M059J (cell line): Measurements from ENCODE around the gene IGFBP5. TPM values are rescaled to one million over a fixed set of nuclear protein-coding genes. Genes with fewer than 3 reads are reported as not detected.
A peak's percentile ranks its signal among the peaks of the same experiment; 100 is the strongest.

Experiments
- DNase-seq: peaks from one replicate; pipeline ENCODE4 v3.0.0-alpha.2; 2012; ENCODE audit warnings: low read depth
- total RNA-seq: library from RNA; depleted of rRNA; stranded (reverse); fragments of >200 nt; shearing (Covaris generic); gene quantifications from 2 replicates; pipeline ENCODE4 v1.2.3, GENCODE V29; 2014

Gene IGFBP5
- total RNA-seq, 1 experiment from 2014 or later: 1,398 TPM

DNA sequence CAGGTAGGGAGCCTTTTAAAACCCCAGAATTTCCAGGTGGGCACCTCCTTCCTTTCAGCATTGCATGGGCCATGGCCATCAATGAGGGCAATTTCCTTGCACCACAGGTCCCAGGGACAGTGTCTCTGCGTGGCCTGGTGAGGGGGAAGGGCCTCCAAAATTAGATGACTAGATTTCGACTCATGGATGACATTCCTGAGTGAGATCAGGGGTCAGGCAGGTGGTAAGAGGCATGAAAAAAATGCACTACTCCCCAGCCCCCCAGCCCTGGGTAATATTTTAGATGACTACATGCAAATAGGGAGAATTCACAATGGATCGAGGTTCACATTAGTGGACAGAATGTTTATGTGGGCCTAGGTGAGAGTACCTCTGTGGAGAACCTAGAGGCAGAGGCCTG lies 19.0 kb upstream of the IGFBP5 start:
- DNase-seq: peak; percentile 86

DNA sequence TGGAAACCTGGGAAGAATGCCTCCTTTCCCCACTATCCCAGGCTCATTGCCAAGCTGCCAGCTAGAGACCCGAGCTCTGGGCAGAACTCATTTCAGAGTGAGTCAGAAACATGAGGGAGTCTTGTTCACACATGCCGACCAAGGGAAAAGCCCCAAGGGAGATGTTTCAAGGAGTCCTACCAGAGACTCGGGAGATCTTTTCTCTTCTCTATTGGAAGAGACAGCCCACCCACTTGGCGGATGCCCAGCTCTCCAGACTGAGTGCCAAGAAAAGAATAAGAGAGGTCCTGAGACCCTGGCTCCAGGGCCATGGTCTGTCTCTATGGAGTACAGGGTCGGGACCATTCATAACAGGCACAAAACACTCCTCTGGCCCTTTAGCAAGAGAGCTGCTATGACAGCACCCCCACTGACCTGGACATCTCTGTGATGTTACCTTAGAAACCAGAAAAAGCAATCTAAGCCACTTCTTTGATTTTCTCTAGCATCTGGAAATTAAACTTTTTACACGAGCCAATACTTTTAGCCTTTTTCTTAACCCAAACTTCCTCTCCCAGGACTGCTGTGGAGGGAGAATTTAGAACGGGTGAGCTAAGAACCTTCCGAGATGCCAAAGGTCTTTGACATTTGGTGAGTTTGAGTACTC lies 18.5 kb upstream of the IGFBP5 start:
- DNase-seq: peak; percentile 97

DNA sequence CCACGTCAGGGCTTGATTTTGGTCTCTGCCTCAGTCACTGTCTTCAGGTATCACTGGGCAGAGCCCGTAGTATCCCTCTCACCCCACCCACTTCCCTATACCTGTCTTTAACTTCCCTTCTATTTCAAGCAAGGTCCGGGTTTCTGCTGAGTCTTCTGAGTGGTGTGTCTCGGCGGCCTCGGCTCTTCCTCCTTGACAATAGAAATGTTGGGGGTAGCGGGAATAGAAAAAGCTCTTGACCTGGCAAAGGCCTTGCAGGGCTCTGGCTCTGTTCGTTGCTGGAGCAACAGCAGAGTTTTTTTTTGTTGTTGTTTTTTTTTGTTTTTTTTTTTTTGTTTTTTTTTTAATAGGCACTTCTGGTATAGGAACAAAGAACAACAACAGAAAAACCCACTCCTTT lies 16.0 kb upstream of the IGFBP5 start:
- DNase-seq: peak; percentile 27

DNA sequence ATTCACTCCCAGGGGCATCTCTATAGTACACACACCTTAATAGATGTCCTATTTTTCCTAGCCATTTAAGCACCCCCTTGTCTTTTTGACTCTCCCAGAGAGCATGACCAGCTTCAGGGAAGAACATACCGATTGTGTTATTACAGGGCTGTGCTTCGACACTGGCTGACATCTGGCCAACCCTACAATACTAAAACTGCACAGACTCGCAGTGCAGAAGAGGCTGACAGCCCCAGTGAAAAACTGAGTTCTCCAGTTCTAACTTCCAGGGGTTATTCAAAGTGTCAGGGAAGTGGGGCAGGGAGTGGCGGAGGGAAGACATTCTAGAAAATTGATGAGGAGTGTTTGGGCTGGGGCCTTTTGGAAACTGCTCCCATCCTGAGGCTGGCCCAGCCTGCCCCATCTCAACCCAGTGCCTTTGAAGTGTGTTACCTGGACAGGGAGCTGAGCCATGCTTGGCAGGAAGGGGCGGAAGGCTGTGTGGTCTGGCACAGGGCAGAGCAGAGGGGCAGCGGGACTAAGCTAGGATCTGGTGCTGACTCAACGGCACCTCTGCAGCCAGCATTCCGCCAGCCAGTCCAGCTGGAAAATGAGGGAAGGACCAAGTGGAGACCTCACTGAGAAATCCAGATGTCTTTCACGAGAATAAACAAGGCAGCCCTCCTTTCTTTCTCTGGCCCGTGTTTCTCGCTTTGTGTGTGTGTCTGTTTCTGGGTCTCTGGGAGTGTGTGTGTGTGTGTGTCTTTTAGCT lies 15.4 kb upstream of the IGFBP5 start:
- DNase-seq: peak; percentile 84

DNA sequence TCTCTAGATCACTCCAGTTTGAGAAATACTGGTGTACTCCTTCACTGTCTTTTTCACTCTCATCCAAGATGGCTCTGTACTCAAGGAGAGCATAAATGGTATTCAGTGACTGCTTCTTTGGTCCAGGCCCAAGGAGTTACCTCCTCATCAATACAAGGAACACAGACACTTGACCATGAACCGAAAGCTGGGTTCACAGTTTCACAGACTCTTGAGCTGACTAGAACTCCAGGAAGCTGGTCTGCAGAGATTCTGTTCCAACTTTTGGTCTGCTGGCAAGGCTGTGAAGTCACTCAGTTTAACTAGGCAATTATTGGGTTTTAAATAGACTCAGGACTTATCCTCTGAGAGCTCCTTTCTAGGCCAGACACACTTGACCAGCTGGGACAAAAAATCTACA lies 7.4 kb upstream of the IGFBP5 start:
- DNase-seq: no peak

DNA sequence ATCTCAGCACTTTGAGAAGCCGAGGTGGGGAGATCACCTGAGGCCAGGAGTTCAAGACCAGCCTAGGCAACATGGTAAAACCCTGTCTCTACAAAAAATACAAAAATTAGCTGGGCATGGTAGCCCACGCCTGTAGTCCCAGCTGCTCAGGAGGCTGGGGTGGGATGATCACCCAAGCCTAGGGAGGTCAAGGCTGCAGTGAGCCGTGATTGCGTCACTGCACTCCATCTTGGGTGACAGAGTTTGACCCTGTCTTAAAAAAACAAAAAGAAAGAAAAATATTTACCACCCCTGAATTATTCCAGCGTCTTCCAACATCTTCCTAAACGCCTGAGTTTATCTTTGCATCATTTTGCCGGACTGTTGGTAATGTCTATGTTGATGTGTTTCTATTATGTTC lies 6.2 kb upstream of the IGFBP5 start:
- no peak for DNase-seq

DNA sequence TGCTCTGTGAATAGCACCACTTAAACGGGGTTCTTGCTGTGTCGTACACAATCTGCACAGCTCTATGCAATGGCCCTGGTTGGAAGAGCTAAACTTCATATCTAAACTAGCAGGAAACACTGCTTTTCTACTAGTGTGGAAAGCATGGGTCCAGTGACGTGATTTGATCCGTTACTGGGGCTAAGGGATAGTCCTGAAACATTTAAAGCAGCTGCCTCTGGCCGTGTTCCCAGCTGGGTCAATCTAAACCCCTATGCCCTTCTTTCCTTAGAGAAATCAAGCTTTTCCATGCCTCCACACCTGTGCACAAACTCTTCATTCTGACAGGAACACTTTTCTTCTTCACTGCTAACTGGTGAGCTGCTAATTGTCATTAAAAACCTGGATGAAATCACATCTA lies 5.4 kb upstream of the IGFBP5 start:
- no peak for DNase-seq

DNA sequence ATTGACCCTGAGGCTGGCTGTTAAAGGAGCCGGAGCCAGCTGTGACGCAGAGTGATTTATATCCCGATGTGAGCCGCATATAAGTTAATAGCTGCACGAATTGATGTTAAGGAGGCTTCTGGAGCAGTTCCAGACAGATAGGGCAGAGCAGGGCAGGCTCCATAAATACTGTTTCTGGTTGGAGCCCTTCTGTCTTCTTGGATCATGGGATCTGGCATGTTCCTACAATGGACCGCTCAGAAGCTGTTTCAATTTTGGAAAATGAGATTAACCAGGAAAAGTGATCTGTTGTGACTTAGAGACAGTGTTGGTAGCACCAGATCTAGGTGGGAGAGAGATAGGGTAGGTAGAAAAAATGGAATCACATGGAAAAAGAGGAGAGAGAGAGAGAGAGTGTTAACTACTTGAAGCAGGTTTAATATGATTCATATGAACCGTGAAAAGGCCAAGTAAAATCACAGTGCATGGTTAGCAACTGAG lies 4.8 kb upstream of the IGFBP5 start:
- no peak for DNase-seq

DNA sequence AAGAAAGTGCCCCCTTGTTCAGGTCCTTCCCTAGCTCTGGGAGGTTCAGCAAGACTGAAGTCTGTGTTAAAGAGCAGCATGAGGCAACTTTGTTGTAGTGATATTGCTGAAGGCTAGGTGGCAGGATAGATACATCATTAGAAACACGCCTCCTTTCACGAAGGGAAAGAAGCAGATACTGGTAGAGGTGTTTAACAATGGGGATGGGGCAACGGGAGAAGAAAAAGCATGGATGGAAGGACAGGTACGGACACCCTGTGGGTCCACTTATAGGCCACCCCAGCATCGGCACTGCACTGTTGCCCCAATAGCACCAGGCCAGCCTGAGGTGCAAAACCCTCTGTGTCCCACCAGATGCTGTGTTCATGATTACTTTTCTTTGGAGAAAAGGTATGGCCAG lies 3.5 kb upstream of the IGFBP5 start:
- DNase-seq: peak; percentile 71

DNA sequence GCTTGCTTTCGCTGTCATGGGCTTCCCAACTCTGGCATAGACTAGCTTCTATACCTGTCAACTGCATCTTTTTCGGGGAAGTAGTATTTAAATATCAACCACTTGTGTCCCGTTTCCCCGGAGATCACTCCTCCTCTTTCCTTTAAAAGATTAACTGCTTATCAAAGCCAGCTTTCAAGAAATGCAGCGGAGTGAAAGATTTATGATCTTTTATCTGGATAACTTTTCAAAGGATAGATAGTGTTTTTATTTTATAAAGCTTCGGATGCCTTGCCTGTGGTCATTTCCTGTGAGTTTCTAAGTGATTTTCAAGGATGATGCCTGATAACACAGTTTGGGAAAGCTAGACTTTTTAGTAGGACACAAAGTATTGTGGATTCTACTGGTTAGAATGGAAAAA lies 2.9 kb upstream of the IGFBP5 start:
- no peak for DNase-seq

DNA sequence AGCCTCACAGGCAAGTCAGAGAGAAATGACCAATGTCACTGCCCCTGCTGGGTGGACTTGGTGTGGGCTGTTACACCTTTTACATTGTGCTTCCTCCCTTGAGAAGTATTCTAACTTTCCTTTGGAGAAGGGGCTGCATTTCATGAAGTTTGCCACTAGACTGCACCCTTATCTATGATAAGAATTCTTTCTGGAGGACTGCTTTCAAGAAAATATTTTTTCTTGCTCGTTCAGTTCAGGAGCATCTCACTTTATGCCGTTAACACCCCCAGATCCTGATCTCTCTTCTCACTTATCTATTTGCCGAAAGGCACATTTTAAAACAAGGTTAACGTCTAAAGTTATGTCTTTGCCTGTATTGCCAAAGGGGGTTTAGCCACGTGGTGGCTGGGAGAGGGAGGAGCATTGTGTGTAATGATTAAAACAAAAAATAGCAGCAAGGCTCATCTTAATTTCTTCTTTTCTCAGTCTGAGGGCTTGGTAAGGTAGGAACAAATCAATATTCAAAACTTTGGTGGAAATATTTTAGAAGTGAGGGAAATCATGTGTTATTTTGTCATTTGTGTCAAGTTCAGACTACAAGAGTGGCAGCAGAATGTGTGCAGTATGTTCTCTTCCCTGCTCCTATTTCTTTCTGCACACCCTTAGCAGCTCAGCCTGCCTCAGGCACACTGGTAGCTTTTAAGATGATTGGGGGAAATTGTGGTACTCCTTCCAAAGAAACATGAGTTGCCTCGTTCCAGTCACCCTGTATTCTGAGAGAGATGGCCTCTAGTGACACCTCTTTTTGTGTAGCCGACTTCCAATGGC lies 1.6 kb upstream of the IGFBP5 start:
- DNase-seq: peak; percentile 63

DNA sequence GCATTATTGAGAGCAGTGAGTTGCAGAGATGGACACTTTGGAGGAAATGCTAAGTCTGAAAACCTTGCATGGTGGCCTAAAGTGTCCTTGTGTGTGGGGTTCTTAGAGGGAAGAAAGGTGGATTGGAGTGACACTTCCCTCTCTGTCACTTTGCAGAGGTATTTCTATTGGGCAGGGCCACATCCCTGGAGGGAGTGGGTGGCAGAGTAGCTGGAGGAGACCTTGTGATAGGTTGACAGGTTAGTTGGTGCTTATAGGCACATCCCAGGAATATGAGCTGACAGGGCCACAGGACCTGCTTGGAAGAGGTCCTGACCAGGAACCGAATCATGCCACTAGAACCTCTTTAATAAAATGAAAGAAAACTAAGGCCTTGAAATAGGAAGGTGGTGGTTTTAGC lies 972 bp upstream of the IGFBP5 start:
- DNase-seq: no peak

DNA sequence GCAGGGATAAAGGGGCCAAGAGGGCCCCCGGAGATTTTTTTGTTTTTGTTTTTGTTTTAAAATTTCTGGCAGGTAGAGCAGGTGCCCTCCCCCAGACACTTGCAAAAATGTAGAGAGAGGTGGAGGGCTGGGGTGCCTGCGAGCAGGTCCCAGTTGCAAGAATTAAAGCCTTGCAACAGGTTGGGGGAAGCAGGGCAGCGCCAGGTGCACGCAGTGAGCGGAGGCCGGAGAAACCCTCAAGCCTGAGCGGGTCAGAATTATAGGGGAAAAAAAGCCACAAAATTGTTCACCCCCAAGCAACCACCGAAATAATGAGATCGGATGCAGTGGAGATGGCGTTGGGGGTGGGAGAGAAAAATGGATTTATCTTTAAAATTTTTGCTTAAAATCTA lies 527 bp downstream of the IGFBP5 start:
- no peak for DNase-seq

DNA sequence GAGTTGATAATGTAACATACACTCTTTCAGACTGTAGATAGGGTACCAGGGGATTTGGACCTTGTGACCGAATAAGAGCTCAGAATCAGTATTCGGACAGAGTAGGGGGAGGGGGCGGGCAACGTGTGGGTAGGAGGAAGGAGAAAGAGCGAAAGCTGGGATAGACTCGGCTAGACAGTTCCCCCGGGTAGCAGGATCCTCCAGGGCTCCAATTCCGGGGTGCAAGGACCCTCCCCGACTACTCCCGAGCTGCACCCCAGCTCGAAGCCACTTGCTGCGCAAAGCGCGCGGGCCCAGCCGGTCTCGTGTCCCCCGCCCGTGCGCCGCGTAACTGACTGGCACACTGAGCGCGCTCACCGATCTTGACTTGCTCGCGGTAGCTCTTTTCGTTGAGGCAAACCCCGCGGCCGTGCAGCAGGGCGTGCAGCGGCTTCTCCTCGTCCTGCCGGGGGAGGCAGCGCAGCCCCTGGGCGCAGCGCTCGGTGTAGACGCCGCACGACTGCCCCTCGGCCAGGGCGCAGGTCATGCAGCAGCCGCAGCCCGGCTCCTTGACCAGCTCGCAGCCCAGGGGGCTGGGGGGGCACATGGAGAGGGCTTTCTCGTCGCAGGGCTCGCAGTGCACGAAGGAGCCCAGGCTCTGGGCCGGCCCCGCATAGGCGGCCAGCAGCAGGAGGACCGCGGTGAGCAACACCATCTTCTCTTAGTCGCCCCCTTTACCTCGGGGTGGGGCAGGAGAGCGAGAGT lies 1.1 kb downstream of the IGFBP5 start:
- peak; percentile 64 for DNase-seq

DNA sequence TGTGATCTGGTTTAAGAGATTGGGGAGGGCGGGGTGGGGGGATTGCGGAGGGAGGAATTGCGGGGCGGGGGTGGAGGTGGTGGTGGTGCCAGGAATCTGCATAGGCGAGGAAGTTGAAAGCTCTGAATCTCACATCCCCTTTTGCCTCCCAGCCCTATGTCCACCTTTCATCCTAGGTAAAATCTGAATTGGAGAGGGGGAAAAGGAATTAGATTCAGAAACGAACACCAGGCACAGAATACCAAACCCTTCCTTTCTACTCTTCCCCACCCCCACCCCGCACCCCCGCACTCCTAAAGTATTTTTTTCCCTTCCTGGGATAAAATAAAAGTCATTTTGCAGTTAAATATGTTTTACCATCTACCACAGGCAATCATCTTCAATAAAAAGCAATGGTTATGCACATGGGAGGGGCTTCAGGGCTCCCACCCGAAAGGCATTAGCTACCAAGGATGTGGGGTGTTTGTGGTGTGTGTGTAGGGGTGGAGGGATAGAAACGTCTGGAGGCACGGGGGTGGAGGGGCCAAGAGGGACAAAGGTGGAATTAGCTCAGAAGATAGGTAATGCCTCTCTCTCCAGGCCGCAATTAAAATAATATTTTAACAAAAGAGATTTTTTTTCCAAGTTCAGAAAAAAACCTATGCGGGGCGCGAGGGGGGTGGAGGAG lies 1.8 kb downstream of the IGFBP5 start:
- DNase-seq: no peak

DNA sequence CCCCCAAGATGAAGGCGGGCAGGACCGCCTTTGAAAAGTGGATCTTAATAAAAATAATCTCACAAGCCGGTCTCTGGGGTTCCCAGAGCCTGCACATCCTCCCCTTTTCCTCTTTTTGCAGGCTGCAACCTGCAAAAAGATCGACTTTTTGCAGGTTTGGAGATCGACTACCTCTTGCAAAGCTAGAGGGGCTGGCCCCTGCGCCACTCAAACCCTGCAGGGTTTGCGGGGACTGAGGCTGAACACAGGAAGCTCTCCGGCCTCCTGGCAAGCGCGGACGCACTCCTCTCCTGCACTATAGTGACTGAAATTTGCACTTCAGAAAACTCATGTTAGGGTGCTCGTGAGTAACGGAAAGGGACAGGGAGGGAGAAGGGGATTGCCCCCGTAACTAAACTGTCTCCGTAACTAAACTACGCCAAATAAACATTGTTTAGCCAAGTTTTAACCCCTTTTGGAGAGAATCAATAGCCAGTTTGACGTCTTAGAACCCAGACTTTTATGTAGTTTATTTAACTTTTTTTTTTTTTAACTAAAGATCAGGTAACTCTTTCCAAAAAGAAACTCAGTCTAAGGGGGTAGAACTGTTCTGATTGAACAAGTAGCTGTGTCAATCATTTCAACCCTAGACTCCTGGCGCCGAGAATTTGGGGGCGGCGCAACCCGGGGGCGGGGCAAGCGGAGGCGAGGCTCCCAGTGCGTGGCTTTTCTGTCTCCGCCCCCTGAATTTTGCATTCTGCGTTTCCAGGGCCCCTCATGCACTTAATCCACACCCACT lies 2.5 kb downstream of the IGFBP5 start:
- peak; percentile 86 for DNase-seq

DNA sequence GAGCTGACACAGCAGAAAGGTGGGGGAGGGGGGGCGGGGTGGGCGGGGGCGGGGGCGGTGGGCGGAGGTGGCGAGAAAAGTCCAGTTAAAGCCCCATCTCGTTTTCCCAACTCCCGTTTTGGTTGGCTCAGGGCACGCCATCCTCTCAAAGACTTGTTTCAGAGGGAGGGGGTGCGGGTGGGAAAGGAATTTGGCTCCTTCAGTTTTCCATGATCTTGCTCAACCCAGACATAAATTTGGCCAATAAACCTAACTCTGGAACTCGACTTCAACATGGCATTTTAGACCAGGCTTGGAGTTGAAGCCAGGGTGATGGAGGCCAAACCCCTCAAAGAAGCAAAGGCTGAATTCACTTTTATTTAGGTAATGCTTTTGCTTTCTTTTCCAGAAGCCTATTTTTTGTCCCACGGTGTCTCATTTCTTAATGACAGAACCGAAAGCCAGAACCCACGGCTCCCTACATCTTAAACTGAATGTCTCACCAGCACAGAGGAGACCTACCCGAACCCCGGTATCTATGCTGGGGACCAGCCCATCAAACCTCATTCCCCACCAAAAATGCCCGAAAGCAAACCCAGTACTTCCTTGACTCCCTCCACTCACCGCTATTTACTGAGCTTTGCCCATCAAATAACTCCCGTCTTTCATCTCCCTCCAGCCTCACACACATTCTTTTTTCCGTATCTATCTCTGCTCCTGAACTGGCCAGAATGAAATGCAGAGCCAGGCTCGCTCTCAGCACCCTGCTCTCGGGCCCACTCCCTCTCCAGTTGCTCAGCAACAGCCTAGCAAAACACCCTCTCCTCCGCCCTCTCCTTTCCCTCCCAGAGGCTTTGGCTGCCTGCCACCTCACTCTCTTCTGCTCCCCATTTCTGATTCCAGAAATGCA lies 4.3 kb downstream of the IGFBP5 start:
- DNase-seq: peak; percentile 83

DNA sequence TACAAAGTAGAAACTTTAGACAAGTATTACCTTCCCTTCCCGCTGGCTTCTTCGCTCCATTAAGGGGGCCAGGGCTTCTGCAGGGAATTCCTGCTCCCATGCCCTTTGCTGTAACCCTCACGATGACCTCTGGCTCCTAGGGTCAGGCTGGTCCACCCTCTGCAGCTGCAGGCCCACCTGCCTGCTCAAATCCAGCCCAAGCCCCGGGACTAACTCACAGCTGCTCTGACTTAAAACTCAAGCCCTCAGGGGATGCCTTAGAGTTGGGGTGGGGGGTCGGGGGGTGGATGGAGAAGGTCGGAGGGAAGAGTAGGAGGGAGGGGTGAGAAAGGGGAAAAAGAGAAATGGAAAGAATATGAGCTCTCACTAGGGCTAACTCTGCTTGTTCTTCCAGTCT lies 4.9 kb downstream of the IGFBP5 start:
- no peak for DNase-seq

DNA sequence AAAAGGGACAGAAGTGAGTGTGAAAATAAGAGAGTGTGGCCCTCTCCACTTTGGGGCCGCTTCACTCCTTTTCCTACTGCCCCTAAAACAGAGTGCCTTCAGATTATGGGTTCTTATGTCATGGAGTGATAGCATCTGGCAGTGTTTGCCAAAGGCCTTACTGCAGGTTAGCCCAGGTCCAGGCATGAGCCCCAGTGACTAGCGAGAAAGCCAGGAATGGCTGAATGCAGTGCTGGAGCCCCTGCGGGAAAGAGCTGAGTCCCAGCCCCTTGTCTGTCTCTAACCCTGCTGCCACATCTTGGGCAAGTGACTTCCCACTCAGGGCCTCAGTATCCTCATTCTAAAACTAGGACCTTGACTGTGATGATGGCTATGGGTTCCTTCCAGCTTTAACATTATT lies 6.0 kb downstream of the IGFBP5 start:
- no peak for DNase-seq
